Large intestine (tissue), 3 donors: ENCODE data around the gene LTO1. TPM values are rescaled to one million over a fixed set of nuclear protein-coding genes. Genes with fewer than 3 reads are reported as not detected.

ENCODE experiments used
- DNase-seq, 2 donors: peaks; one replicate each; pipeline versions ENCODE4 v3.0.0 to v3.0.0-alpha.2; 2013
- H3K27ac ChIP-seq: one replicate; pipeline ENCODE4 v1.5.1; 2013; ENCODE audit warnings: low read length
- H3K27me3 ChIP-seq: 2 replicates; pipeline ENCODE4 v1.6.1; 2013; ENCODE audit warnings: low read length; ENCODE audit not compliant: control insufficient read depth, insufficient read depth
- H3K36me3 ChIP-seq: 2 replicates; pipeline ENCODE4 v1.6.1; 2013; ENCODE audit warnings: low read length; ENCODE audit not compliant: control insufficient read depth, insufficient read depth
- H3K4me1 ChIP-seq: one replicate; pipeline ENCODE4 v1.6.1; 2013; ENCODE audit warnings: low read length; ENCODE audit not compliant: control insufficient read depth, insufficient read depth
- H3K4me3 ChIP-seq: one replicate; pipeline ENCODE4 v1.5.1; 2013; ENCODE audit warnings: low read length
- H3K9me3 ChIP-seq: one replicate; pipeline ENCODE4 v1.6.1; 2013; ENCODE audit warnings: mild to moderate bottlenecking, low read depth, low read length, moderate library complexity; ENCODE audit not compliant: control insufficient read depth
- WGBS: methylation state at CpG from one replicate; pipeline ENCODE4 v1.1.5; 2013; ENCODE audit warnings: low lambda C conversion rate; ENCODE audit not compliant: insufficient coverage; 5-methylcytosine and 5-hydroxymethylcytosine counted together
- polyA plus RNA-seq: library from polyadenylated mRNA; unstranded; fragments of 120-200 nt; gene quantifications from one replicate; pipeline ENCODE4 v1.2.1, GENCODE V29; 2013

LTO1 gene
- polyA plus RNA-seq, 1 donor = 24.1 TPM

- no peaks in the 10 kb centered on the region for H3K36me3 ChIP-seq
- no CpG with 5 or more reads among the region's 28 CpGs for WGBS
- no peak for DNase-seq
- H3K27ac ChIP-seq = no peak overlapping the region
- no peak overlapping the region for H3K4me3 ChIP-seq
- H3K27me3 ChIP-seq = peaks cover 5% of the 10 kb centered on the region
- peaks cover 31% of the 10 kb centered on the region for H3K4me1 ChIP-seq
- no peaks in the 10 kb centered on the region for H3K9me3 ChIP-seq
Measured at GRCh38 chr11:69711822-69712801, 37.0 kb upstream of the LTO1 start.

GRCh38 chr11:69708736-69709401 is 33.7 kb upstream of the LTO1 start:
- no peaks in the 10 kb centered on the region for H3K9me3 ChIP-seq
- DNase-seq = peak; percentile 77 to 86
- peak overlapping the region; percentile 36 for H3K27ac ChIP-seq
- H3K4me3 ChIP-seq = no peak overlapping the region
- peaks cover 21% of the 10 kb centered on the region for H3K27me3 ChIP-seq
- WGBS = no CpG with 5 or more reads among the region's 15 CpGs
- H3K4me1 ChIP-seq = peaks cover 59% of the 10 kb centered on the region
- H3K36me3 ChIP-seq = no peaks in the 10 kb centered on the region

GRCh38 chr11:69707176-69707575 is 32.0 kb upstream of the LTO1 start:
- Histone ChIP-seq H3K4me3 (no peak overlapping the region), H3K4me1 (peaks cover 65% of the 10 kb centered on the region)
- peak in 1 of 2 donors; percentile 45 for DNase-seq

GRCh38 chr11:69705901-69706787 is 31.0 kb upstream of the LTO1 start:
- Histone ChIP-seq H3K36me3 (no peaks in the 10 kb centered on the region), H3K4me1 (peaks cover 75% of the 10 kb centered on the region), H3K27me3 (peaks cover 46% of the 10 kb centered on the region), H3K27ac (peak overlapping the region; percentile 53), H3K4me3 (no peak overlapping the region), H3K9me3 (peaks cover 4% of the 10 kb centered on the region)
- no CpG with 5 or more reads among the region's 20 CpGs for WGBS
- peak; percentile 62 to 87 for DNase-seq

More at GRCh38 chr11:69707176-69707575, 32.0 kb upstream of the LTO1 start:
- peaks cover 4% of the 10 kb centered on the region for H3K9me3 ChIP-seq
- H3K36me3 ChIP-seq = no peaks in the 10 kb centered on the region
- H3K27ac ChIP-seq = peak overlapping the region; percentile 53
- peaks cover 37% of the 10 kb centered on the region for H3K27me3 ChIP-seq
- WGBS = 60% methylated on average over 1 of the region's 7 CpGs

GRCh38 chr11:69705351-69705811 is 30.2 kb upstream of the LTO1 start:
- H3K27me3 ChIP-seq = peaks cover 49% of the 10 kb centered on the region

GRCh38 chr11:69704508-69705253 is 29.5 kb upstream of the LTO1 start:
- DNase-seq = peak in 1 of 2 donors; percentile 50
- WGBS = no CpG with 5 or more reads among the region's 63 CpGs
- Histone ChIP-seq H3K4me1 (peaks cover 76% of the 10 kb centered on the region), H3K27ac (no peak overlapping the region), H3K27me3 (peaks cover 49% of the 10 kb centered on the region), H3K36me3 (no peaks in the 10 kb centered on the region), H3K9me3 (peaks cover 4% of the 10 kb centered on the region), H3K4me3 (peak overlapping the region; percentile 23)

More at GRCh38 chr11:69705351-69705811, 30.2 kb upstream of the LTO1 start:
- no CpG with 5 or more reads among the region's 18 CpGs for WGBS
- Histone ChIP-seq H3K27ac (peak overlapping the region; percentile 53), H3K4me3 (no peak overlapping the region), H3K36me3 (no peaks in the 10 kb centered on the region), H3K9me3 (peaks cover 4% of the 10 kb centered on the region), H3K4me1 (peaks cover 81% of the 10 kb centered on the region)
- peak in 1 of 2 donors; percentile 58 for DNase-seq

GRCh38 chr11:69703768-69704507 is 28.8 kb upstream of the LTO1 start, which contains the start of gene FGF19:
Gene FGF19 (minus strand): TSS chr11:69704022. CDS start chr11:69703876, 146 bp downstream.
- H3K36me3 ChIP-seq = no peaks in the 10 kb centered on the region
- peak in 1 of 2 donors; percentile 36 for DNase-seq
- H3K4me1 ChIP-seq = peaks cover 69% of the 10 kb centered on the region
- no peak within 1 kb of the TSS for H3K27ac ChIP-seq
- peaks cover 4% of the 10 kb centered on the region for H3K9me3 ChIP-seq
- WGBS = no CpG with 5 or more reads among the region's 67 CpGs
- H3K4me3 ChIP-seq = peak within 1 kb of the TSS; percentile 23
- peaks cover 49% of the 10 kb centered on the region for H3K27me3 ChIP-seq

GRCh38 chr11:69703453-69703767 is 28.3 kb upstream of the LTO1 start:
- Histone ChIP-seq H3K9me3 (peaks cover 4% of the 10 kb centered on the region), H3K27me3 (peaks cover 49% of the 10 kb centered on the region), H3K4me1 (peaks cover 63% of the 10 kb centered on the region), H3K27ac (no peak overlapping the region), H3K4me3 (no peak overlapping the region), H3K36me3 (no peaks in the 10 kb centered on the region)
- no peak for DNase-seq
- no CpG with 5 or more reads among the region's 34 CpGs for WGBS
